H1 (cell line): ENCODE measurements around the gene GIT1. TPM values are rescaled to one million over a fixed set of nuclear protein-coding genes. Genes with fewer than 3 reads are reported as not detected.
A peak's percentile ranks its signal among the peaks of the same experiment; 100 is the strongest.

Source experiments
- CTCF ChIA-PET: fragments of 300-600 bp; sonication (Branson Sonifier 250); formaldehyde crosslinking; loops from one replicate; lab custom pipeline; 2021; ENCODE audit not compliant: partially characterized antibody; lab: Charles Lee
- POLR2A ChIA-PET: fragments of 300-600 bp; sonication (Branson Sonifier 250); formaldehyde crosslinking; loops from one replicate; lab custom pipeline; 2021; ENCODE audit warnings: inconsistent platforms; ENCODE audit not compliant: partially characterized antibody; lab: Charles Lee
- DNase-seq, 2 experiments: peaks; one replicate each; pipeline versions ENCODE4 v3.0.0 to v3.0.0-alpha.2; 2010 to 2022; ENCODE audit warnings: low spot score in 2 of 2, low read depth in 1 of 2, mixed read lengths in 1 of 2
- FAIRE-seq: peaks from 2 replicates; lab custom pipeline; 2011; peaks lifted over from hg19 to GRCh38; lab: Jason Lieb, UNC
- H2AFZ ChIP-seq: 2 replicates; pipeline ENCODE4 v1.8.1; 2012; ENCODE audit warnings: low read length, inconsistent platforms
- H2AK5ac ChIP-seq: 2 replicates; pipeline ENCODE4 v1.6.1; 2013; ENCODE audit warnings: low read depth, low read length
- H2BK120ac ChIP-seq: replicated peaks from 2 replicates; pipeline ENCODE3; 2013; ENCODE audit warnings: low read depth, low read length, inconsistent platforms
- H2BK12ac ChIP-seq: 2 replicates; pipeline ENCODE4 v1.6.1; 2013; ENCODE audit warnings: low read depth, low read length
- H2BK15ac ChIP-seq: 2 replicates; pipeline ENCODE4 v1.6.1; 2013; ENCODE audit warnings: low read length
- H2BK20ac ChIP-seq: 2 replicates; pipeline ENCODE4 v1.6.1; 2013; ENCODE audit warnings: low read length
- H2BK5ac ChIP-seq: 2 replicates; pipeline ENCODE4 v1.6.1; 2013; ENCODE audit warnings: low read depth, low read length
- H3K14ac ChIP-seq: 2 replicates; pipeline ENCODE4 v1.6.1; 2013; ENCODE audit warnings: inconsistent platforms; ENCODE audit not compliant: insufficient read length
- H3K18ac ChIP-seq: 2 replicates; pipeline ENCODE4 v1.6.1; 2013; ENCODE audit warnings: low read length; ENCODE audit errors: extremely low read depth
- H3K23ac ChIP-seq: 2 replicates; pipeline ENCODE4 v1.6.1; 2013; ENCODE audit warnings: inconsistent platforms; ENCODE audit not compliant: insufficient read length
- H3K23me2 ChIP-seq: 2 replicates; pipeline ENCODE4 v1.6.1; 2013; ENCODE audit warnings: low read depth, low read length
- H3K27ac ChIP-seq: 2 replicates; pipeline ENCODE4 v1.6.1; 2011; ENCODE audit warnings: low read depth, low read length, inconsistent platforms
- H3K27me3 ChIP-seq, 4 experiments: replicated peaks in 1 of 4; 1 replicate in 1 of 4; 2 replicates in 3 of 4; pipeline versions ENCODE4 v1.6.1 to v1.8.1; 2011 to 2013; ENCODE audit warnings: low read length in 3 of 4, mild to moderate bottlenecking in 3 of 4, inconsistent platforms in 2 of 4, mixed read lengths in 2 of 4, moderate library complexity in 1 of 4; ENCODE audit not compliant: control insufficient read depth in 3 of 4, insufficient read depth in 3 of 4; ENCODE audit errors: extremely low read depth in 1 of 4
- H3K36me3 ChIP-seq, 4 experiments: 2 replicates each; pipeline versions ENCODE4 v1.6.1 to v1.8.1; 2011 to 2013; ENCODE audit warnings: mild to moderate bottlenecking in 4 of 4, low read length in 3 of 4, moderate library complexity in 2 of 4, control low read depth in 1 of 4, inconsistent platforms in 1 of 4; ENCODE audit not compliant: insufficient read depth in 4 of 4, control insufficient read depth in 2 of 4
- H3K4ac ChIP-seq: replicated peaks from 2 replicates; pipeline ENCODE3; 2013; ENCODE audit warnings: low read length, low read depth, mixed read lengths, inconsistent platforms; ENCODE audit not compliant: insufficient read length
- H3K4me1 ChIP-seq, 4 experiments: replicated peaks in 1 of 4; 1 replicate in 1 of 4; 2 replicates in 3 of 4; pipeline versions ENCODE4 v1.6.1 to v1.8.1; 2011 to 2013; ENCODE audit warnings: low read length in 3 of 4, inconsistent platforms in 2 of 4, mixed read lengths in 1 of 4; ENCODE audit not compliant: insufficient read depth in 4 of 4, control insufficient read depth in 3 of 4
- H3K4me2 ChIP-seq, 2 experiments: 2 replicates each; pipeline versions ENCODE4 v1.6.1 to v1.8.1; 2011 to 2013; ENCODE audit warnings: low read depth in 2 of 2, low read length in 2 of 2, control low read depth in 1 of 2, inconsistent platforms in 1 of 2, mild to moderate bottlenecking in 1 of 2; ENCODE audit not compliant: insufficient read depth in 1 of 2
- H3K4me3 ChIP-seq, 4 experiments: fragments of 200-600, 300-600 bp in 1 of 4; sonication (generic), shearing (Covaris generic), sonication (Bioruptor Twin) in 1 of 4; 2 replicates each; pipeline versions ENCODE4 v1.5.1 to v1.8.1; 2011 to 2016; ENCODE audit warnings: low read length in 4 of 4, low read depth in 3 of 4, control low read depth in 2 of 4, inconsistent platforms in 2 of 4, mild to moderate bottlenecking in 2 of 4, mixed read lengths in 1 of 4, moderate library complexity in 1 of 4; ENCODE audit not compliant: insufficient read depth in 2 of 4; ENCODE audit errors: extremely low read depth in 1 of 4
- H3K56ac ChIP-seq: replicated peaks from 2 replicates; pipeline ENCODE3; 2013; ENCODE audit warnings: low read depth, mild to moderate bottlenecking, mixed read lengths, low read length, inconsistent platforms; ENCODE audit not compliant: insufficient read length
- H3K79me1 ChIP-seq: 2 replicates; pipeline ENCODE4 v1.6.1; 2013; ENCODE audit warnings: low read depth, low read length, control low read depth
- H3K79me2 ChIP-seq, 2 experiments: 2 replicates each; pipeline versions ENCODE4 v1.6.1 to v1.8.1; 2012 to 2013; ENCODE audit warnings: low read length in 2 of 2, mild to moderate bottlenecking in 2 of 2, inconsistent platforms in 1 of 2; ENCODE audit not compliant: insufficient read depth in 2 of 2, control insufficient read depth in 1 of 2
- H3K9ac ChIP-seq, 4 experiments: replicated peaks in 1 of 4; 1 replicate in 1 of 4; 2 replicates in 3 of 4; pipeline versions ENCODE4 v1.6.1 to v1.8.1; 2011 to 2013; ENCODE audit warnings: low read depth in 3 of 4, low read length in 3 of 4, control low read depth in 2 of 4, mild to moderate bottlenecking in 2 of 4, moderate library complexity in 2 of 4, inconsistent platforms in 1 of 4; ENCODE audit errors: extremely low read depth in 1 of 4
- H3K9me3 ChIP-seq, 2 experiments: 2 replicates each; pipeline versions ENCODE4 v1.6.1 to v1.8.1; 2012 to 2013; ENCODE audit warnings: mild to moderate bottlenecking in 2 of 2, moderate library complexity in 2 of 2, control low read depth in 1 of 2, inconsistent platforms in 1 of 2, low read depth in 1 of 2, low read length in 1 of 2, mixed read lengths in 1 of 2; ENCODE audit not compliant: insufficient read depth in 2 of 2
- H4K20me1 ChIP-seq, 2 experiments: replicated peaks in 1 of 2; 2 replicates each; pipeline versions ENCODE3 to v1.8.1; 2011 to 2013; ENCODE audit warnings: inconsistent platforms in 2 of 2, low read length in 2 of 2, mild to moderate bottlenecking in 1 of 2; ENCODE audit not compliant: insufficient read depth in 2 of 2, control insufficient read depth in 1 of 2
- H4K5ac ChIP-seq: 2 replicates; pipeline ENCODE4 v1.6.1; 2013; ENCODE audit warnings: low read length, low read depth, mixed read lengths, inconsistent platforms; ENCODE audit not compliant: insufficient read length
- H4K8ac ChIP-seq: 2 replicates; pipeline ENCODE4 v1.8.0; 2013; ENCODE audit warnings: mild to moderate bottlenecking, moderate library complexity, low read length, inconsistent platforms; ENCODE audit not compliant: insufficient read depth; ENCODE audit errors: extremely low read depth
- H4K91ac ChIP-seq: replicated peaks from 2 replicates; pipeline ENCODE3; 2013; ENCODE audit warnings: low read length, mixed read lengths, inconsistent platforms; ENCODE audit not compliant: insufficient read length
- CREB1 ChIP-seq: IDR thresholded peaks from 2 replicates; pipeline ENCODE4 v1.6.1; 2012; ENCODE audit warnings: inconsistent platforms
- MAX ChIP-seq: IDR thresholded peaks from 2 replicates; pipeline ENCODE4 v1.6.1; 2012; ENCODE audit warnings: inconsistent platforms
- ZNF274 ChIP-seq: IDR thresholded peaks from 2 replicates; pipeline ENCODE4 v1.7.0; 2012; ENCODE audit warnings: low read length, borderline replicate concordance; ENCODE audit errors: extremely low read depth
- WGBS, 2 experiments: shearing (Covaris generic) in 1 of 2; methylation state at CpG; one replicate each; pipeline versions ENCODE4 v1.1.6 to v1.1.7; 2013 to 2015; ENCODE audit warnings: low lambda C conversion rate in 2 of 2, mixed read lengths in 2 of 2, inconsistent platforms in 1 of 2, low coverage in 1 of 2, missing lambda C conversion rate in 1 of 2; ENCODE audit not compliant: insufficient replicate concordance in 2 of 2, insufficient coverage in 1 of 2, insufficient read length in 1 of 2; ENCODE audit errors: extremely low coverage in 1 of 2, missing lambda C conversion rate in 1 of 2; 5-methylcytosine and 5-hydroxymethylcytosine counted together
- polyA plus RNA-seq, 7 experiments: library from polyadenylated mRNA; depleted of rRNA in 3 of 7; stranded (reverse) in 5 of 7; unstranded in 2 of 7; fragments of >200 nt in 5 of 7; fragments of 200-250 nt in 2 of 7; gene quantifications; 1 replicate in 5 of 7; 2 replicates in 1 of 7; 4 replicates in 1 of 7; pipeline versions ENCODE4 v1.2.1 to v1.2.3, GENCODE V29; 2011 to 2013; ENCODE audit warnings: missing spikeins in 2 of 7, mixed read lengths in 2 of 7
- total RNA-seq: library from RNA; stranded (reverse); fragmentation: NEBNext Ultra II Directional; extraction: Animal tissue kit (Norgen Biotek cat#: 25700); gene quantifications from 2 replicates; pipeline ENCODE4 v1.2.1, GENCODE V29; 2021

The GIT1 gene
- total and polyA plus RNA-seq, 2 of the 8 experiments (the other 6 are each of a cell fraction or from before 2014, with no cell fraction given): 62.4 to 63.0 TPM

DNA sequence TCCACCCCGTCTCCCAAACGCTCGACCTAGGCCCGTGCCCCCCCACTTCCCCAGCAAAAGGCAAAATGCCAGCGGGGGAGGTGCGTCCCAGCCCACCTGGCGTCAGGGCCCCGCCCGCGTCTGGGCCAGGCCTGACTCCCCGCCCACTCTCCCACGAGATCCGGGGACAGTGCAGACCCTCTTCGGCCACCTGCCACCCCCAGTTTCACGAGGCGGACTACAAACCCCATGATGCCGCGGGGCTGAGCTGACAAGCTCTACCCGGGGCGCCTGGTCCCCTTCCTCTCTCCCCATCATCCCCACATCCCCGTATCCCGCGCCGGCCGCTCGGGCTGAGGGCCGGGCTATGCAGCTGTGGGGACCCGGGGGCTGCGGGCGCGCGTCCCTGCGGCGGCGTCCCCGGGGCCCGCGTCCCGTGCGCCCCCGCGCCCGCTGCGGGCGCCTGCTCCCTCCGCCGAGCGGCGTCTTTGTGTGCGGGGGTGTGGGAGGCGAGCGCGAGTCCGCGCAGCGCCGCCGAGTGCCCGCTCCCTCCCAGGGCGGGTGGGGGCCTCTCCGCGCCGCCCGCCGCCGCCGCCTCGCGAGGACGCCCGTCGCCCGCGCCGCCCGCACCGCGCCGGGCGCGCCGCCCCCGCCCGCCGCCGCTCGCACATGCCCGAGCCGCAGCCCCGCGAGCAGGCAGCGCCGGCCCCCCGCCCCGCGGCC lies 3.6 kb upstream of the GIT1 start, which contains the start of gene ANKRD13B:
Gene ANKRD13B (plus strand): TSS at position 283 of the 702 bp plus-strand sequence. CDS start 490 bp downstream, outside the sequence.
- Histone ChIP-seq H4K91ac (no peak within 1 kb of the TSS), H2AK5ac (no peak within 1 kb of the TSS), H2BK120ac (no peak within 1 kb of the TSS), H3K4ac (no peak within 1 kb of the TSS), H3K9ac (peak within 1 kb of the TSS in 1 of 4 experiments; percentile 50; a peak in 2 of 7 replicates), H3K4me3 (peak within 1 kb of the TSS; percentile 38 to 83 (median 70)), H3K23ac (no peak within 1 kb of the TSS), H3K4me1 (peaks cover 10 to 66% (median 45%) of the 10 kb centered on the region in 4 experiments), H2AFZ (no peak within 1 kb of the TSS), H2BK12ac (peak within 1 kb of the TSS; percentile 83; the same call in 1 of the 2 replicates), H4K5ac (peak within 1 kb of the TSS; percentile 25), H4K20me1 (peaks cover 8 to 25% of the 10 kb centered on the region in 2 experiments), H3K79me2 (peaks cover 0 to 33% of the 10 kb centered on the region in 2 experiments; a peak in 2 of 4 replicates), H3K4me2 (peak within 1 kb of the TSS; percentile 86 to 93), H3K9me3 (no peaks in the 10 kb centered on the region), H3K27me3 (peaks cover 0 to 6% (median 5%) of the 10 kb centered on the region in 4 experiments; a peak in 2 of 7 replicates), H4K8ac (peak within 1 kb of the TSS; percentile 63), H3K27ac (no peak within 1 kb of the TSS), H2BK15ac (no peak within 1 kb of the TSS), H3K36me3 (no peaks in the 10 kb centered on the region), H3K56ac (peak within 1 kb of the TSS; percentile 54), H3K79me1 (peaks cover 7% of the 10 kb centered on the region; the same call in 1 of the 2 replicates), H2BK20ac (no peak within 1 kb of the TSS), H3K14ac (no peak within 1 kb of the TSS), H3K18ac (peak within 1 kb of the TSS; percentile 89; the same call in 1 of the 2 replicates), H2BK5ac (peak within 1 kb of the TSS; percentile 44; the same call in 1 of the 2 replicates), H3K23me2 (peaks cover 40% of the 10 kb centered on the region)
- DNase-seq (peak in 1 of 2 experiments; percentile 85), FAIRE-seq (no peak)
- CTCF ChIA-PET: interaction anchor here (1.2 to 5.0 kb wide), 8 partner anchors 13 to 336 kb away, joined by 3 to 167 read pairs (median 4); partner anchors contain the start of genes CORO6 and TP53I13
- 3% methylated on average over 35 of the region's 96 CpGs; no CpG with 5 or more reads in 1 of the 2 experiments for WGBS, 2 experiments
- POLR2A ChIA-PET: interaction anchor here (1.2 to 3.6 kb wide), 11 partner anchors 12 to 337 kb away, joined by 4 to 30 read pairs (median 7); partner anchors contain the start of genes NUFIP2, TAOK1 and TP53I13
- TF ChIP-seq CREB1 (0 out of 2 replicates have a peak, but pooled peaks have one; percentile 41), ZNF274 (no peak), MAX (peak; percentile 28; the same call in 1 of the 2 replicates)
